ENCODE measurements around the gene SEC16A. TPM values are rescaled to one million over a fixed set of nuclear protein-coding genes. Genes with fewer than 3 reads are reported as not detected.

The SEC16A gene
- total RNA-seq, 2 donors from 2014 or later, result 56.0 to 85.3 TPM

GRCh38 chr9:136487672-136488071, 4.8 kb upstream of the SEC16A start:
- Mint-ChIP-seq H3K4me3 (no peak overlapping the region), H3K27ac (no peak overlapping the region), H3K9me3 (no peaks in the 10 kb centered on the region), H3K4me1 (no peaks in the 10 kb centered on the region), H3K27me3 (no peaks in the 10 kb centered on the region), H3K36me3 (ENCODE audit: low read depth) (no peaks in the 10 kb centered on the region)
- ATAC-seq (replicated peaks), result no peak

DNA sequence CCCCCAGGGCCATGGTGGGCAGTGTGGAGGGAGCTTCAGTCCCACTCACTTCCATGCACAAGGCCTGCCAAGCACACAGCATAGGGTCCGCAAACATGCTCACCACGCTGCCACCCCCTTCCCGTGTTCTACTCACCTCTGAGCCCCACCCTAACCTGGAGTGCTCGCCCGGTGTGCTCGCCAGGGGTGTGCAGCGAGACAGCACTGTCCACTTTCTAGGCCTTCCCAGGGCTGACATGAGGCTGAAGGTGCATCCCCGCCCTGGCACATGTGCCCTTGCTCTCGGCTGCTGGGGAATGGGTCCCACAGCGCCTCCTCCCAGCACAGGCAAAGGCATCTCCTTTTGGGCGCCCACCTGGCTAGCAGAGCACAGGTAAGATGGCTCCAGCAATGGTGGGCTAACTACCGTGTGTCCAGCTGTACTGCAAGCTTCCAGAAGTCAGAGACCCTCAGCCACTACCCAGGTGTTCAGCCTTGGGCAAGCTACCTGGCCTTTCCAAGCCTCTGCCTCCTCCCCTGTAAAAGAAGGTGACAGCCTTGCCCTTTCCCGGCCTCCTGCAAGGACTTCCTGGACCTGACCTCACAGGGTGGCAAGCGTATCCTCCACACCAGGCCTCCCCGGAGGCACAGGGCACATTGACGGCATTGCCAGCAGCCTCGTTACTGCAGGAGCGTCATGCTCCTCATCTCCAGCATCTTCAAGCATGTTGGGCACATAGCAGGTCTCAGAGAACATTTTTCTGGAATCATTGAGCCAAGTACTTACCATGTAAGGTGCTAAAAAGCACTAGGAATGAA, 4.2 kb upstream of the SEC16A start:
- Mint-ChIP-seq H3K27ac (no peak overlapping the region), H3K4me3 (no peak overlapping the region), H3K4me1 (no peaks in the 10 kb centered on the region), H3K9me3 (no peaks in the 10 kb centered on the region), H3K36me3 (ENCODE audit: low read depth) (peaks cover 3% of the 10 kb centered on the region), H3K27me3 (no peaks in the 10 kb centered on the region)
- no peak for ATAC-seq (replicated peaks)

- Mint-ChIP-seq H3K27me3 (no peaks in the 10 kb centered on the region), H3K27ac (no peak overlapping the region), H3K9me3 (no peaks in the 10 kb centered on the region), H3K36me3 (ENCODE audit: low read depth) (peaks cover 10% of the 10 kb centered on the region), H3K4me1 (peaks cover 5% of the 10 kb centered on the region), H3K4me3 (no peak overlapping the region)
- ATAC-seq (replicated peaks), result no peak
Measured at GRCh38 chr9:136486131-136486530, 3.3 kb upstream of the SEC16A start.

DNA sequence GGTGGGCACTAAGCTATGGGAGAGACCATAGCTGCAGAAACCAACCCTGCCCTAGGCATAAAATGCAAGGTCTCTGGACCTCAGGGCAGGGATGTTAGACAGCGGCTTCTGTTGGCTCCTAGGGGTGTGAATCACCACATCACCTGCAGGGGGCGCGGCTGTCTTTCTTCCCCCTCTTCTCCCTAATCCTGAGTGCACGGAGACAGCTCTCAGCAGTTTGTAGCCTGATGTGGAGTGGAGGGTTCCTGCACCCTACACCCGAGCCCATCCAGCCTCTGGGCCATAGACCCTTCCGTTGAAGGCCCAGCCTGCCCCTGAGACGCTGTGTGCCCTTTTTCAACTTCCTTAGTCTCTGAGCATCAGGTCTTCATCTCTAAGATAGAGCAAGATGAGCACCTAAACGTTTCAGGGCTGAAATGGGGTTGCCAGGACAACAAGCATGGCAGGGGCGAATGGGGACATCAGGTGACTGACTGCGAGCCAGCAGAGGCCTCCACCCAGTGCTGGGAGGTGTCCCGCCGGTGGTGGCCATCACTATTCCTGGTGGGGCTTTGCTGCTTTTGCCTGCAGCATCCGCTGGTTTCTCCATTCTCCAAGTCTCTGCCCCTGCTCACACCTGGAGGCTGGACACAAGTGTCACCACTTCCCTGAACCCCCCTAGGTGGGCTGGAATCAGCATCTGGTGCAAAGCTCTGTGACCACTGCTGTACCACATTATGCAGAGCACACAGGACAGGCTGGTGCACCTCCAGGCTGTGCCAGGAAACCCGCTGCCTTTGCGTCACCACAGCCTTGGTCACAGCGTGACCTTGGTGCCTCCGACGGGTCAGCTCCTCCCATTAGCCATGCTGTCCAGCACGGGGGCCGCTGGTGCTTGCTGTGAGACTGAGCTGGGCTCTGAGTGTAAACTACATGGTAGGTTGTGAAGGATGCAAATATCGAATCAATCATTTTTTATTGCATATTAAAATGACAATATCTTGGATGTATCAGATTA, 2.5 kb upstream of the SEC16A start:
- Mint-ChIP-seq H3K27ac (peak overlapping the region; percentile 50), H3K27me3 (no peaks in the 10 kb centered on the region), H3K4me3 (peak overlapping the region; percentile 61), H3K9me3 (no peaks in the 10 kb centered on the region), H3K36me3 (ENCODE audit: low read depth) (peaks cover 12% of the 10 kb centered on the region), H3K4me1 (peaks cover 5% of the 10 kb centered on the region)
- ATAC-seq (replicated peaks), result no peak

- H3K27ac Mint-ChIP-seq, result peak overlapping the region; percentile 50
- no peaks in the 10 kb centered on the region for H3K27me3 Mint-ChIP-seq
Measured at GRCh38 chr9:136484153-136485048, 1.6 kb upstream of the SEC16A start.

DNA sequence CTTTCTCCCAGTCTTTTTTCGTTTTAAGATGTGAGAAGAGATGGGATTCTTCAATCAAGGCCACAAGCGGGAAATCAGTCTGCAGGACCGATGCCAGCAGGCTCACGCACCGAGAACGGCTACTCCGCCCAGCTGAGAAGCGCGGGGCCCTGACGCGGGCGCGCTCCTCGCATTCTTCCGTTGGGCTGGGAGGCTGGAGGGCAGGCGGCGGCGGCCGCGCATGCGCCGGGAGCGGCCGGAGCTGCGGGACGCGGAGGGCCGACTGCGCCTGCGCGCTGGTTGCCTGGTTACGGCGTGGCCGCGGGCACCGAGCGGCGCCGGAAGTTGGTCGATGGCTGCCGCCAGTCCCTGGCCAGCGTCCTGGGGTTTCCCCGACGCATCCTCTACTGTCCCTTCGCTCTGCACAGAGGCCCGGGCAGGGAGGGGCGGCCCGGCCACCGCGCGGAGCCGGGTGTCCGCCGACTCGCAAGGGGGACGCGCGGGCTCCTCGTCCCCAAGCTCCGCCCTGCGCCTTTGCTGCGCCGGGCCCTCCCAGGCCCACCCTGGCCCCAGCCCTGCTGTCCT, 831 bp upstream of the SEC16A start:
- Mint-ChIP-seq H3K9me3 (no peaks in the 10 kb centered on the region), H3K27me3 (no peaks in the 10 kb centered on the region), H3K4me3 (peak overlapping the region; percentile 91), H3K27ac (peak overlapping the region; percentile 91), H3K4me1 (peaks cover 9% of the 10 kb centered on the region), H3K36me3 (ENCODE audit: low read depth) (peaks cover 26% of the 10 kb centered on the region)
- ATAC-seq (replicated peaks), result peak; percentile 66

More at GRCh38 chr9:136484153-136485048, 1.6 kb upstream of the SEC16A start:
- ATAC-seq (replicated peaks), result no peak
- Mint-ChIP-seq H3K4me3 (peak overlapping the region; percentile 61), H3K4me1 (peaks cover 5% of the 10 kb centered on the region), H3K36me3 (ENCODE audit: low read depth) (peaks cover 19% of the 10 kb centered on the region), H3K9me3 (no peaks in the 10 kb centered on the region)

GRCh38 chr9:136482046-136482792, 621 bp downstream of the SEC16A start:
- peak overlapping the region; percentile 91 for H3K4me3 Mint-ChIP-seq
- H3K27me3 Mint-ChIP-seq, result no peaks in the 10 kb centered on the region
- peaks cover 40% of the 10 kb centered on the region for H3K36me3 Mint-ChIP-seq (ENCODE audit: low read depth)
- H3K4me1 Mint-ChIP-seq, result peaks cover 9% of the 10 kb centered on the region
- no peak for ATAC-seq (replicated peaks)
- no peaks in the 10 kb centered on the region for H3K9me3 Mint-ChIP-seq
- peak overlapping the region; percentile 91 for H3K27ac Mint-ChIP-seq

- Mint-ChIP-seq H3K4me3 (peak overlapping the region; percentile 91), H3K9me3 (no peaks in the 10 kb centered on the region), H3K27me3 (no peaks in the 10 kb centered on the region), H3K36me3 (ENCODE audit: low read depth) (peaks cover 47% of the 10 kb centered on the region), H3K4me1 (peaks cover 9% of the 10 kb centered on the region), H3K27ac (peak overlapping the region; percentile 91)
- no peak for ATAC-seq (replicated peaks)
Measured at GRCh38 chr9:136481558-136481957, 1.3 kb downstream of the SEC16A start.

DNA sequence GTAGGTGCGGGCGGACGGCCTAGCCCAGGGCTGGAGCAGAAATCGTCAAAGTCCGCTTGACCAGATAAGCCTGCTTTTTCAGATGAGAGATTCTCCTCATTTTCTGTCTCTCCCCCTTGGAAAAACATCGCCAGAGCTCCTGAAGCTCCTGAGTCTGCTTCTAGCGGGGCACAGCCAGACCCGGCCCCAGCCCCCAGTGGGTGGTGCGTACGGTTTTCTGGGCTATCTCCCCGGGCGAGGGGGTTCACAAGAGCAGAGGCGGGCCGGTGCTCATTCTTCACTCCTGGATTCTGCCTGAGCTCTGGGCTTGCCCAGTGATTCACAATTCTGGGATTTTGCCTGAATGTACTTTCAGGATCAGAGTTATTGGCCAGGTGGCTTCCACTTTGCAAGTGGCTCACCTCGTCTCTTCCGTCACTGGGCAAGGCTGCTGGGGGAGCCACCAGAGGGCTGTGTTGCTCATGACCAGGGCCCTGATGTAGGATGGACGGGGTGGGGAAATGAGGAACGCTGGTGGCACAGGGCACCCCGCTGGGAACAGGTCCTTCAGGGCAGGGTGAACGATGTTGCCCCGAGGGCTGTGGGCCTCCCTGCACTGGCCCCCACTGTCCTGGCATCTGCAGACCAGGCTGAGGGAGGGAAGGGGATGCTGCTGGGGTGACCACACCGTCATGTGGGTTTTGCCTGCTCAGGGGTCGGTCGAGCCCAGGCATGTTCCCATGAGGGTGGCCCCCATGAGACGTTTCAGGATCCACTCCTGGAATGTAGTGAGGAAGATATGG, 6.3 kb downstream of the SEC16A start:
- Mint-ChIP-seq H3K36me3 (ENCODE audit: low read depth) (peaks cover 85% of the 10 kb centered on the region), H3K27me3 (no peaks in the 10 kb centered on the region), H3K9me3 (no peaks in the 10 kb centered on the region), H3K4me1 (peaks cover 6% of the 10 kb centered on the region), H3K27ac (no peak overlapping the region), H3K4me3 (no peak overlapping the region)
- no peak for ATAC-seq (replicated peaks)

GRCh38 chr9:136474974-136475865, 7.6 kb downstream of the SEC16A start:
- H3K36me3 Mint-ChIP-seq (ENCODE audit: low read depth), result peaks cover 93% of the 10 kb centered on the region
- no peak overlapping the region for H3K4me3 Mint-ChIP-seq
- H3K27me3 Mint-ChIP-seq, result no peaks in the 10 kb centered on the region
- H3K27ac Mint-ChIP-seq, result no peak overlapping the region
- no peak for ATAC-seq (replicated peaks)
- H3K4me1 Mint-ChIP-seq, result peaks cover 3% of the 10 kb centered on the region
- no peaks in the 10 kb centered on the region for H3K9me3 Mint-ChIP-seq

- Mint-ChIP-seq H3K4me3 (no peak overlapping the region), H3K9me3 (no peaks in the 10 kb centered on the region), H3K4me1 (peaks cover 3% of the 10 kb centered on the region), H3K27me3 (no peaks in the 10 kb centered on the region), H3K27ac (no peak overlapping the region), H3K36me3 (ENCODE audit: low read depth) (peaks cover 96% of the 10 kb centered on the region)
- ATAC-seq (replicated peaks), result no peak
Measured at GRCh38 chr9:136474021-136474640, 8.7 kb downstream of the SEC16A start.
